ENCODE data around the gene DHX35. TPM values are rescaled to one million over a fixed set of nuclear protein-coding genes. Genes with fewer than 3 reads are reported as not detected.

The DHX35 gene
- 10 to 100 TPM; 14.0 to 32.4 (median 18.1) TPM for total RNA-seq

- H3K4me3 ChIP-seq, result peak within 1 kb of the TSS; percentile 83 to 99 (median 96)
- peaks cover 0 to 10% (median 3%) of the 10 kb centered on the region in 4 donors for H3K4me1 ChIP-seq
- TF ChIP-seq POLR2A (IDR thresholded peaks at IDR 0.05), result peak; percentile 43 to 46
- TF ChIP-seq, protein P1, sequence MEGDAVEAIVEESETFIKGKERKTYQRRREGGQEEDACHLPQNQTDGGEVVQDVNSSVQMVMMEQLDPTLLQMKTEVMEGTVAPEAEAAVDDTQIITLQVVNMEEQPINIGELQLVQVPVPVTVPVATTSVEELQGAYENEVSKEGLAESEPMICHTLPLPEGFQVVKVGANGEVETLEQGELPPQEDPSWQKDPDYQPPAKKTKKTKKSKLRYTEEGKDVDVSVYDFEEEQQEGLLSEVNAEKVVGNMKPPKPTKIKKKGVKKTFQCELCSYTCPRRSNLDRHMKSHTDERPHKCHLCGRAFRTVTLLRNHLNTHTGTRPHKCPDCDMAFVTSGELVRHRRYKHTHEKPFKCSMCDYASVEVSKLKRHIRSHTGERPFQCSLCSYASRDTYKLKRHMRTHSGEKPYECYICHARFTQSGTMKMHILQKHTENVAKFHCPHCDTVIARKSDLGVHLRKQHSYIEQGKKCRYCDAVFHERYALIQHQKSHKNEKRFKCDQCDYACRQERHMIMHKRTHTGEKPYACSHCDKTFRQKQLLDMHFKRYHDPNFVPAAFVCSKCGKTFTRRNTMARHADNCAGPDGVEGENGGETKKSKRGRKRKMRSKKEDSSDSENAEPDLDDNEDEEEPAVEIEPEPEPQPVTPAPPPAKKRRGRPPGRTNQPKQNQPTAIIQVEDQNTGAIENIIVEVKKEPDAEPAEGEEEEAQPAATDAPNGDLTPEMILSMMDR (IDR thresholded peaks at IDR 0.05), result peak in 3 of 6 experiments; percentile 14 to 33 (median 23)
- no peaks in the 10 kb centered on the region for H3K36me3 ChIP-seq
- no peaks in the 10 kb centered on the region for H3K9me3 ChIP-seq
- H3K27me3 ChIP-seq, result no peaks in the 10 kb centered on the region
- H3K27ac ChIP-seq, result peak within 1 kb of the TSS; percentile 88 to 95 (median 94)
- peak; percentile 97 to 99 (median 99) for DNase-seq
These were observed at the start of gene DHX35 for GRCh38 chr20:38962044-38962927. Gene DHX35 (plus strand): TSS chr20:38962344. CDS start chr20:38962368, 24 bp downstream.

- H3K27me3 ChIP-seq, result no peaks in the 10 kb centered on the region
- DNase-seq, result no peak
- no peaks in the 10 kb centered on the region for H3K36me3 ChIP-seq
- no peaks in the 10 kb centered on the region for H3K4me1 ChIP-seq
- no peak overlapping the region for H3K27ac ChIP-seq
- TF ChIP-seq, protein P1 (IDR thresholded peaks at IDR 0.05), result no peak
- TF ChIP-seq POLR2A (IDR thresholded peaks at IDR 0.05), result no peak
- no peak overlapping the region for H3K4me3 ChIP-seq
- no peaks in the 10 kb centered on the region for H3K9me3 ChIP-seq
These were observed 46.8 kb upstream of the DHX35 start for GRCh38 chr20:38915355-38915754.

DNA sequence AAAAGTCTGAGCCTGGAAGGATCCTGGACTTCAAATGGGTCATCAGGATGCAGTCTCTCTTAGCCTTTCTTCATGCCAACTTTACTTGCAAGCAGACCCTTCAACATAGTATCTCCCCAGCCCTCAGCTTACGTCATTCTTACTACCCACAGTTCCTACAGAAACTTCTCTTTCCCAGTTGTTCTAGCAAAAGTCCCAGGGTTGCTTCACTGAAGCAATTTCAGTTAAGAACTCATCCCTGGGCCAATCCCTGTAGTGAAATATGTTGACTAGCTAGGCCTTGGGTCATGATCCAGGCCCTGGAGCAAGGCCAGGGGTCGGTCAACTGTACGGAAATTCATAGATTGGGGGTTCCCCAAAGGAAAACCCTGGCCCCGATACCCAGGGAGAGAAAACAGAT, 44.5 kb upstream of the DHX35 start:
- TF ChIP-seq, protein P1 (IDR thresholded peaks at IDR 0.05), result no peak
- no peak for TF ChIP-seq POLR2A (IDR thresholded peaks at IDR 0.05)
- DNase-seq, result no peak
- Histone ChIP-seq H3K27me3 (no peaks in the 10 kb centered on the region), H3K9me3 (no peaks in the 10 kb centered on the region), H3K4me1 (no peaks in the 10 kb centered on the region), H3K27ac (no peak overlapping the region), H3K4me3 (no peak overlapping the region), H3K36me3 (no peaks in the 10 kb centered on the region)

GRCh38 chr20:38918172-38918571, 44.0 kb upstream of the DHX35 start:
- H3K4me1 ChIP-seq, result no peaks in the 10 kb centered on the region
- TF ChIP-seq POLR2A (IDR thresholded peaks at IDR 0.05), result no peak
- TF ChIP-seq, protein P1 (IDR thresholded peaks at IDR 0.05), result no peak
- no peak for DNase-seq
- H3K27ac ChIP-seq, result no peak overlapping the region
- H3K4me3 ChIP-seq, result no peak overlapping the region
- H3K36me3 ChIP-seq, result no peaks in the 10 kb centered on the region
- no peaks in the 10 kb centered on the region for H3K9me3 ChIP-seq
- no peaks in the 10 kb centered on the region for H3K27me3 ChIP-seq

GRCh38 chr20:38919683-38920082, 42.5 kb upstream of the DHX35 start:
- Histone ChIP-seq H3K9me3 (no peaks in the 10 kb centered on the region), H3K27ac (no peak overlapping the region), H3K36me3 (no peaks in the 10 kb centered on the region), H3K4me1 (no peaks in the 10 kb centered on the region), H3K4me3 (no peak overlapping the region), H3K27me3 (no peaks in the 10 kb centered on the region)
- DNase-seq, result no peak
- TF ChIP-seq, protein P1 (IDR thresholded peaks at IDR 0.05), result no peak
- TF ChIP-seq POLR2A (IDR thresholded peaks at IDR 0.05), result no peak
